ENCODE results near the gene KIAA0408. TPM values are rescaled to one million over a fixed set of nuclear protein-coding genes. Genes with fewer than 3 reads are reported as not detected.
A peak's percentile ranks its signal among the peaks of the same experiment; 100 is the strongest.

Gene KIAA0408
- 0.31 and 0.91 TPM in 2 replicates for total RNA-seq (2022)
- Bru-seq, nascent RNA: percentile 41 among the genes with signal in this experiment
- BruChase-seq, experiment 1, labeled RNA remaining after a 6-hour chase: not detected
- percentile 37 among the genes with signal in this experiment for BruChase-seq, experiment 2, labeled RNA remaining after a 2-hour chase
- long read RNA-seq: 0 reads

DNA sequence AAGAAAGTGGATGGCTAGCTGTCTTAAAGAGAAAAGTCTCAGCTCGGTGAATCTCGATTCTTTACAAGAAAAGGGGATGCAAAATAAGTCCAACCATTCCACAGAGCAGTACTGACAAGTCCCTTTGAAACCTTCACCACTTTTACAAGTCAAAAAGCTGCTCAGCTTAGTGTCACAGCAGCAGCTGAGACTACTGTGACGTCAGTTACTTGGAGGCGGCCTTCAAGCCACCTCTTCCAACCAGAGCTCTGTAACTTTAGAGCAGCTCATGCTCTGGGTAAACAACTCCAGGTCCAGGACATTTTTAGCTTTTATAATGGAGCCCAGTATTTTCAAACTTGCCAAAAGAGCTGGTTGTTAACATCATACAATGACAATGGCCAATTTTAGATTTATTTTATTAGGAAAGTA lies at the start of gene KIAA0408:
KIAA0408 (minus strand) TSS at position 159 of the 411 bp plus-strand sequence. CDS start 5,408 bp downstream, outside the sequence.
- H3K4me3 Mint-ChIP-seq (ENCODE audit: low read depth, unreplicated experiment): no peak within 1 kb of the TSS
- H3K27ac Mint-ChIP-seq (ENCODE audit: unreplicated experiment): no peak within 1 kb of the TSS
- no peaks in the 10 kb centered on the region for H3K36me3 Mint-ChIP-seq (ENCODE audit: insufficient read depth, unreplicated experiment)
- H3K27me3 Mint-ChIP-seq (ENCODE audit: unreplicated experiment): no peaks in the 10 kb centered on the region
- no peak for DNase-seq
- no peaks in the 10 kb centered on the region for H3K9me3 Mint-ChIP-seq (ENCODE audit: low read depth, unreplicated experiment)
- BruUV-seq (replicated peaks): no TSS peak
- intact Hi-C loops (cut with micrococcal nuclease; ENCODE audit: unreplicated experiment): no loop called here
- no peaks in the 10 kb centered on the region for H3K4me1 Mint-ChIP-seq (ENCODE audit: low read depth, unreplicated experiment)
- TF ChIP-seq, protein P1, sequence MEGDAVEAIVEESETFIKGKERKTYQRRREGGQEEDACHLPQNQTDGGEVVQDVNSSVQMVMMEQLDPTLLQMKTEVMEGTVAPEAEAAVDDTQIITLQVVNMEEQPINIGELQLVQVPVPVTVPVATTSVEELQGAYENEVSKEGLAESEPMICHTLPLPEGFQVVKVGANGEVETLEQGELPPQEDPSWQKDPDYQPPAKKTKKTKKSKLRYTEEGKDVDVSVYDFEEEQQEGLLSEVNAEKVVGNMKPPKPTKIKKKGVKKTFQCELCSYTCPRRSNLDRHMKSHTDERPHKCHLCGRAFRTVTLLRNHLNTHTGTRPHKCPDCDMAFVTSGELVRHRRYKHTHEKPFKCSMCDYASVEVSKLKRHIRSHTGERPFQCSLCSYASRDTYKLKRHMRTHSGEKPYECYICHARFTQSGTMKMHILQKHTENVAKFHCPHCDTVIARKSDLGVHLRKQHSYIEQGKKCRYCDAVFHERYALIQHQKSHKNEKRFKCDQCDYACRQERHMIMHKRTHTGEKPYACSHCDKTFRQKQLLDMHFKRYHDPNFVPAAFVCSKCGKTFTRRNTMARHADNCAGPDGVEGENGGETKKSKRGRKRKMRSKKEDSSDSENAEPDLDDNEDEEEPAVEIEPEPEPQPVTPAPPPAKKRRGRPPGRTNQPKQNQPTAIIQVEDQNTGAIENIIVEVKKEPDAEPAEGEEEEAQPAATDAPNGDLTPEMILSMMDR (IDR thresholded peaks at IDR 0.05; ENCODE audit: unreplicated experiment): no peak
- CTCF ChIA-PET: interaction anchor here (0.8 to 1.0 kb wide), 2 partner anchors 22 to 80 kb away, joined by 3 read pairs; no protein-coding TSS in a partner anchor

DNA sequence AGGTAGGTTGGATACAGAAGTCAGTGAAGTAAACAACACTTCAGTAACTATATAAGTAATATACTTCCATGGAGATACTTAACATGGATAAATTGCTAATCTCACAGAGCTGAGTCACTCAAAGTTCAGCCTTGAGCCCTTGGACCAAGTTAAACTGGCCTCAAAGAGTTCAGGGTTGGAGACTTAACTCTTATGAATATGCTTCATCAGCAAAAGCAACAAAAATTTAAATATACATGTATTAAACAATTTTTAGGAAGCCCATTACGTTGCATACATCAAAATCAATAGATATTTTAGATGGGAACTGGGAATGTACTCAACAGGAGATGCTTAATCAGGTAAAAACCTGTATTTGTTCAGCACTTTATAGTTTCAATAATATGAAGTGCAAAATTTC lies 47.7 kb upstream of the KIAA0408 start:
- no TSS peak for BruUV-seq (replicated peaks)
- no peaks in the 10 kb centered on the region for H3K36me3 Mint-ChIP-seq (ENCODE audit: insufficient read depth, unreplicated experiment)
- H3K4me3 Mint-ChIP-seq (ENCODE audit: low read depth, unreplicated experiment): no peak overlapping the region
- TF ChIP-seq, protein P1 (IDR thresholded peaks at IDR 0.05; ENCODE audit: unreplicated experiment): no peak
- DNase-seq: no peak
- H3K27ac Mint-ChIP-seq (ENCODE audit: unreplicated experiment): no peak overlapping the region
- H3K9me3 Mint-ChIP-seq (ENCODE audit: low read depth, unreplicated experiment): no peaks in the 10 kb centered on the region
- intact Hi-C loops (cut with micrococcal nuclease; ENCODE audit: unreplicated experiment): no loop called here
- H3K27me3 Mint-ChIP-seq (ENCODE audit: unreplicated experiment): no peaks in the 10 kb centered on the region
- H3K4me1 Mint-ChIP-seq (ENCODE audit: low read depth, unreplicated experiment): no peaks in the 10 kb centered on the region
- CTCF ChIA-PET: no interaction called here

DNA sequence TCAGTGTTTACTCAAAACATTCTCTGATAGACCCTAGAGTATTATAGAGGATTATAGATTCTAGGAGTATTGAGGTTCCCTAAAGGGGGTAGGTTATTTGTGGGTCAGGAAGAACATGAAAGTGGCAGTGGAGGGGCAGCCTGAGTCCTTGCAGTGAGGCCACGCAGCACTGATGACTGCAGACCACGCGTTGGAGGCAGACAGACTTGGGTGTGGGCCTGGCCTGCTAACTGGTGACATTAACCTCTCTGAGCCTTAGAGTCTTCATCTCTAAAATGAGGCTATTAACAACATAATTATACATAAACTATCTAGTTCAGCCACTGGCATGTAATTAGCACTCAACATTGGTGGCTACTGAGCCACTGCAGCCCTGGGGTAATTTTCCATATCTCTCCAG lies 43.8 kb upstream of the KIAA0408 start:
- no peaks in the 10 kb centered on the region for H3K4me1 Mint-ChIP-seq (ENCODE audit: low read depth, unreplicated experiment)
- no peaks in the 10 kb centered on the region for H3K36me3 Mint-ChIP-seq (ENCODE audit: insufficient read depth, unreplicated experiment)
- intact Hi-C loops (cut with micrococcal nuclease; ENCODE audit: unreplicated experiment): no loop called here
- CTCF ChIA-PET: interaction anchor here (0.6 kb wide), 1 partner anchor 12 kb away, joined by 4 read pairs; no protein-coding TSS in a partner anchor
- H3K27ac Mint-ChIP-seq (ENCODE audit: unreplicated experiment): no peak overlapping the region
- no TSS peak for BruUV-seq (replicated peaks)
- TF ChIP-seq, protein P1 (IDR thresholded peaks at IDR 0.05; ENCODE audit: unreplicated experiment): no peak
- H3K27me3 Mint-ChIP-seq (ENCODE audit: unreplicated experiment): no peaks in the 10 kb centered on the region
- H3K4me3 Mint-ChIP-seq (ENCODE audit: low read depth, unreplicated experiment): no peak overlapping the region
- no peaks in the 10 kb centered on the region for H3K9me3 Mint-ChIP-seq (ENCODE audit: low read depth, unreplicated experiment)
- no peak for DNase-seq

DNA sequence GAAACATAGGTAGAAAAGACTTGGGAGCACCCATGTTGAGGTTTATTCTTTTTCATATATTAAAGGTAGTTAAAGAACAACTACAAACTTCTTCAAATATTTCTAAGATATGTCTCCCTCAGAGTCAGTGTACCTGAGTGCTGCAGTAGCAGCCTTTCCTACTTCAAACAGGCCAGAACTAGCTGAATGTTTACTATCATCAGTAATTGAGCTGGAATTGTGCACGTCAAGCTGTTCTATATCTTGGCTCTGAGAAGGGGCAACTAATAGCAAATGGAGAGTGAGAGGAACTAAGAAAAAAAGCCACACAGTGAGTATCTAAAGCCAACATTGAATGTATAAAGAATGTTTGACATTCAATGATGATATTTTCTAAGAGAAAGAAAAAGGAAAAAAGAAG lies 38.2 kb upstream of the KIAA0408 start:
- no TSS peak for BruUV-seq (replicated peaks)
- no peaks in the 10 kb centered on the region for H3K4me1 Mint-ChIP-seq (ENCODE audit: low read depth, unreplicated experiment)
- no peak overlapping the region for H3K4me3 Mint-ChIP-seq (ENCODE audit: low read depth, unreplicated experiment)
- H3K36me3 Mint-ChIP-seq (ENCODE audit: insufficient read depth, unreplicated experiment): no peaks in the 10 kb centered on the region
- no peaks in the 10 kb centered on the region for H3K9me3 Mint-ChIP-seq (ENCODE audit: low read depth, unreplicated experiment)
- DNase-seq: no peak
- TF ChIP-seq, protein P1 (IDR thresholded peaks at IDR 0.05; ENCODE audit: unreplicated experiment): no peak
- CTCF ChIA-PET: no interaction called here
- no peak overlapping the region for H3K27ac Mint-ChIP-seq (ENCODE audit: unreplicated experiment)
- H3K27me3 Mint-ChIP-seq (ENCODE audit: unreplicated experiment): no peaks in the 10 kb centered on the region
- intact Hi-C loops (cut with micrococcal nuclease; ENCODE audit: unreplicated experiment): no loop called here

Data from Calu3 (cell line).